ENCODE results near the gene C1orf226. TPM values are rescaled to one million over a fixed set of nuclear protein-coding genes. Genes with fewer than 3 reads are reported as not detected.
A peak's percentile ranks its signal among the peaks of the same experiment; 100 is the strongest.

C1orf226 gene
- total and polyA plus RNA-seq, 5 donors from 2014 or later: 0.10 to 0.14 TPM; not detected in 3

- H3K9me3 Mint-ChIP-seq: no peaks in the 10 kb centered on the region
- no peak overlapping the region for H3K27ac ChIP-seq (ENCODE audit: insufficient read depth, low read length, poor library complexity, severe bottlenecking)
- peaks cover 17% of the 10 kb centered on the region for H3K27me3 Mint-ChIP-seq
- H3K27ac Mint-ChIP-seq: peak overlapping the region in 1 of 3 donors; percentile 35
- DNase-seq: no peak
- no peaks in the 10 kb centered on the region for H3K9me3 ChIP-seq (ENCODE audit: control insufficient read depth in 2 of 2, low read length in 2 of 2)
- H3K4me1 Mint-ChIP-seq: no peaks in the 10 kb centered on the region
- H3K36me3 ChIP-seq (ENCODE audit: control insufficient read depth, insufficient read depth, low read length): no peaks in the 10 kb centered on the region
- no peak overlapping the region for H3K4me3 Mint-ChIP-seq
- no peaks in the 10 kb centered on the region for H3K27me3 ChIP-seq (ENCODE audit: control insufficient read depth, insufficient read depth, low read length)
- H3K4me1 ChIP-seq (ENCODE audit: control insufficient read depth, insufficient read depth, low read length, poor library complexity, severe bottlenecking): no peaks in the 10 kb centered on the region
- no peak for ATAC-seq (ENCODE audit: low read depth in 2 of 2)
- H3K4me3 ChIP-seq (ENCODE audit: low read depth, low read length): no peak overlapping the region
- no peaks in the 10 kb centered on the region for H3K36me3 Mint-ChIP-seq
These were observed 21.8 kb upstream of the C1orf226 start for GRCh38 chr1:162359523-162360236.

DNA sequence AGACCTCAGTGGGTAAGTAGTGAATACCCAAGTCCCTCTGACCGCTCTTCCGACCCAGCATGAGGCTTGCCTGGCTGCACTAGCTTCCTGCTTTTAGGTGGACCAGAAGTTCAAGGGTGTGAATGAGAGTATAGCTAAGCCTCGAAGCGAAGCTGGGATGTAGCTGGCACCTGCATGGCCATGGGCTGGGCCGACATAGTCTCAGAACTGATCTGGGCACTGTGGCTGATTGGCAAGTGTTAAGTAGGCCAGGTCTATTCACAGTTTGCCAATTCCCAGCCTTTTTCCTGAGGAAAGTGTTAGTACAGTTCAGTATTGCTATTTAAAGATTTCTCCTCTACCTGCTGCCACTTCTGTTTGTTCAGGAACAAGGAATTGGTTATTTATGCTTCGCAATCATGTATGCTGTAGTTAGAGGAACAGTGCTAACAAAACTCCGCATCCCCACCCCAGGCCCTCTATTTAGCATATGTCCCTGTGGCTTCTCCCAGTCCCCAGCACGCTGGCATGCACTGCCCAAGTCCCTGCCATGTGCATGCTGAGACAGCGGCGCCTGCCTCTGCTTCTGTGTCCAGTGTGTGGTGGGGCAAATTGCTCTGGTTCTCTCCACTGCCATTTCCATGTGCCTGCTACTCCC, 21.2 kb upstream of the C1orf226 start:
- no peaks in the 10 kb centered on the region for H3K9me3 Mint-ChIP-seq
- H3K27ac ChIP-seq (ENCODE audit: insufficient read depth, low read length, poor library complexity, severe bottlenecking): no peak overlapping the region

GRCh38 chr1:162360874-162361260, 20.7 kb upstream of the C1orf226 start:
- Histone ChIP-seq H3K27me3 (ENCODE audit: control insufficient read depth, insufficient read depth, low read length) (no peaks in the 10 kb centered on the region), H3K4me1 (ENCODE audit: control insufficient read depth, insufficient read depth, low read length, poor library complexity, severe bottlenecking) (no peaks in the 10 kb centered on the region), H3K27ac (ENCODE audit: insufficient read depth, low read length, poor library complexity, severe bottlenecking) (no peak overlapping the region), H3K36me3 (ENCODE audit: control insufficient read depth, insufficient read depth, low read length) (no peaks in the 10 kb centered on the region), H3K4me3 (ENCODE audit: low read depth, low read length) (no peak overlapping the region), H3K9me3 (ENCODE audit: control insufficient read depth in 2 of 2, low read length in 2 of 2) (no peaks in the 10 kb centered on the region)
- DNase-seq (no peak), ATAC-seq (ENCODE audit: low read depth in 2 of 2) (no peak)
- no peaks in the 10 kb centered on the region for H3K36me3 Mint-ChIP-seq
- H3K27ac Mint-ChIP-seq: no peak overlapping the region
- H3K27me3 Mint-ChIP-seq: peaks cover 13% of the 10 kb centered on the region
- no peak overlapping the region for H3K4me3 Mint-ChIP-seq
- no peaks in the 10 kb centered on the region for H3K4me1 Mint-ChIP-seq
- H3K9me3 Mint-ChIP-seq: no peaks in the 10 kb centered on the region

More for the DNA sequence above, 21.2 kb upstream of the C1orf226 start:
- Mint-ChIP-seq H3K36me3 (no peaks in the 10 kb centered on the region), H3K27me3 (peaks cover 17% of the 10 kb centered on the region), H3K4me1 (no peaks in the 10 kb centered on the region), H3K27ac (peak overlapping the region in 1 of 3 donors; percentile 35), H3K4me3 (no peak overlapping the region)
- H3K4me3 ChIP-seq (ENCODE audit: low read depth, low read length): no peak overlapping the region
- no peaks in the 10 kb centered on the region for H3K9me3 ChIP-seq (ENCODE audit: control insufficient read depth in 2 of 2, low read length in 2 of 2)
- no peaks in the 10 kb centered on the region for H3K4me1 ChIP-seq (ENCODE audit: control insufficient read depth, insufficient read depth, low read length, poor library complexity, severe bottlenecking)
- ATAC-seq (ENCODE audit: low read depth in 2 of 2) (no peak), DNase-seq (no peak)
- no peaks in the 10 kb centered on the region for H3K36me3 ChIP-seq (ENCODE audit: control insufficient read depth, insufficient read depth, low read length)
- no peaks in the 10 kb centered on the region for H3K27me3 ChIP-seq (ENCODE audit: control insufficient read depth, insufficient read depth, low read length)

GRCh38 chr1:162361349-162361748, 20.2 kb upstream of the C1orf226 start:
- Histone ChIP-seq H3K36me3 (ENCODE audit: control insufficient read depth, insufficient read depth, low read length) (no peaks in the 10 kb centered on the region), H3K27ac (ENCODE audit: insufficient read depth, low read length, poor library complexity, severe bottlenecking) (no peak overlapping the region), H3K27me3 (ENCODE audit: control insufficient read depth, insufficient read depth, low read length) (no peaks in the 10 kb centered on the region), H3K9me3 (ENCODE audit: control insufficient read depth in 2 of 2, low read length in 2 of 2) (no peaks in the 10 kb centered on the region), H3K4me1 (ENCODE audit: control insufficient read depth, insufficient read depth, low read length, poor library complexity, severe bottlenecking) (no peaks in the 10 kb centered on the region), H3K4me3 (ENCODE audit: low read depth, low read length) (no peak overlapping the region)
- Mint-ChIP-seq H3K27me3 (peaks cover 13% of the 10 kb centered on the region), H3K4me3 (no peak overlapping the region), H3K4me1 (no peaks in the 10 kb centered on the region), H3K36me3 (no peaks in the 10 kb centered on the region), H3K9me3 (no peaks in the 10 kb centered on the region), H3K27ac (no peak overlapping the region)
- no peak for DNase-seq
- no peak for ATAC-seq (ENCODE audit: low read depth in 2 of 2)

DNA sequence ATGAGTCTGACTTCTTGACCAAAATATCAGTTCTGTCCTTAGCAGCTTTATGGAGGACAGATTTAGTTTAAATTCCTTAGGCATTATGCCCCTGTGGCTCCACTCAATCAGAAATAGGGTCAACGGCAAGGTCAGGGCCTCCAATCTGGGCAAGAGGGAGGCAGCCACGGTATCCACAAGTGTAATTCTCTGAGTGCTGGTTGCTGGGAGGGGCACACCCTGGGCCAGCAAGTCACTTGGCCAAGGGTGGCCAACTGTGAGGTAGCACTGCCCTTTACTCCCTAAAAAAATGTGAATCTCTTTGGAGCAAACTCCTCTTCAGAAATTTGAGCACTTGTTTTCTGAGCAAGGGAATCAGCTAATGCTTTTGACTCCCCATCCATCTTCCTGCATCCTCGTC, 17.7 kb upstream of the C1orf226 start:
- H3K4me3 Mint-ChIP-seq: no peak overlapping the region
- Histone ChIP-seq H3K9me3 (ENCODE audit: control insufficient read depth in 2 of 2, low read length in 2 of 2) (no peaks in the 10 kb centered on the region), H3K4me1 (ENCODE audit: control insufficient read depth, insufficient read depth, low read length, poor library complexity, severe bottlenecking) (no peaks in the 10 kb centered on the region), H3K36me3 (ENCODE audit: control insufficient read depth, insufficient read depth, low read length) (no peaks in the 10 kb centered on the region), H3K27me3 (ENCODE audit: control insufficient read depth, insufficient read depth, low read length) (no peaks in the 10 kb centered on the region), H3K4me3 (ENCODE audit: low read depth, low read length) (no peak overlapping the region), H3K27ac (ENCODE audit: insufficient read depth, low read length, poor library complexity, severe bottlenecking) (no peak overlapping the region)
- H3K9me3 Mint-ChIP-seq: no peaks in the 10 kb centered on the region
- no peak for DNase-seq
- no peak overlapping the region for H3K27ac Mint-ChIP-seq
- no peaks in the 10 kb centered on the region for H3K4me1 Mint-ChIP-seq
- no peaks in the 10 kb centered on the region for H3K36me3 Mint-ChIP-seq
- ATAC-seq (ENCODE audit: low read depth in 2 of 2): no peak
- H3K27me3 Mint-ChIP-seq: peaks cover 9% of the 10 kb centered on the region

DNA sequence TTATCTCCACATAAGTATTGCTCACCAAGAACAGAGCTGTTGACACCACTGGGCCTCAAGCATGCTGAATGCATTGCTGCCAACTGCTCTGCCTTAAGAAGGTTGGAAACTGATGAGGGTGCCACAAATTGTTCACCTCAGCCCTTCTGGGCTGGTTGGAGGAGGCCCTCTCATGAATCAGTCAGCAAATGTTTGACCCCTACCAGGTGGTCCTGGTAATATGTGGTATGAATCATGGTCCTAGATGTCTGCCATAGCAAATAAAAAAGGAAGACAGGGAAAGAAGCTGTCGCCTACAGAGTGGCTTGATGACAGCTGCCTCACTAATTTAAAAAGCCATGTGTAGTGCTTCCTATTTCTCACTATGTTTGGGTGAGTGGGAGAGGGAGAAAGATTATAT, 17.0 kb upstream of the C1orf226 start:
- Mint-ChIP-seq H3K4me3 (no peak overlapping the region), H3K27me3 (peaks cover 9% of the 10 kb centered on the region), H3K4me1 (no peaks in the 10 kb centered on the region), H3K9me3 (no peaks in the 10 kb centered on the region), H3K36me3 (no peaks in the 10 kb centered on the region), H3K27ac (no peak overlapping the region)
- DNase-seq: no peak
- Histone ChIP-seq H3K9me3 (ENCODE audit: control insufficient read depth in 2 of 2, low read length in 2 of 2) (no peaks in the 10 kb centered on the region), H3K4me3 (ENCODE audit: low read depth, low read length) (no peak overlapping the region), H3K36me3 (ENCODE audit: control insufficient read depth, insufficient read depth, low read length) (no peaks in the 10 kb centered on the region), H3K27me3 (ENCODE audit: control insufficient read depth, insufficient read depth, low read length) (no peaks in the 10 kb centered on the region), H3K4me1 (ENCODE audit: control insufficient read depth, insufficient read depth, low read length, poor library complexity, severe bottlenecking) (no peaks in the 10 kb centered on the region), H3K27ac (ENCODE audit: insufficient read depth, low read length, poor library complexity, severe bottlenecking) (no peak overlapping the region)
- no peak for ATAC-seq (ENCODE audit: low read depth in 2 of 2)

DNA sequence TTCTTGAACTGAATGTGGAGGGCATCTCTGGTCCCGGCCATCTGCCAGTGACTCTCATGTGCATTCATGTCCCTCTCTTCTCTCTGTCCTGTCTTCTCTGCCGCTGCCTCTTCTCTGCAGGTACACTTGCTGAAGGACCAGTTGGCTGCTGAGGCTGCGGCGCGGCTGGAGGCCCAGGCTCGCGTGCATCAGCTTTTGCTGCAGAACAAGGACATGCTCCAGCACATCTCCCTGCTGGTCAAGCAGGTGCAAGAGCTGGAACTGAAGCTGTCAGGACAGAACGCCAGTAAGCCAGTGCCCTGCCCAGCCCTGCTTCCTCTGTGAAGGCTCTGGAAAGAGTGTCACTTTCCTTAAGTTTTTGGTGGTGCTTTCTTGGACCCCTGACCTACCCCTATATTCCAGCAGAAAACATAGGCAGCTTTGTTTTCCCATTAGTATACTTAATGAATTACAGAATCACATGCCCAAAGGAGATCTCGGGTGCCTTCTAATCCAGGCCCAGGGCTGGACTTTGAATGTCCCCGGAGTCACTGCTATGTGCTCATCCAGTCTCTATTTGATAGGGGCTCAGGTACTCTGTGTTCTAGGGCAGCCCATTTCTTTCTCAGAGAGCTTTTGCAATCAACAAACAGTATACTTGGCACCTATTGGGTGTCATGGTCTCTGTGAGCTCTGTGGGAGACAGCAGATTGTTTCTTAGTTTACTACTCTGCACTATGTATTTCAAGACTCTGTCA, 16.1 kb upstream of the C1orf226 start:
- Histone ChIP-seq H3K4me1 (ENCODE audit: control insufficient read depth, insufficient read depth, low read length, poor library complexity, severe bottlenecking) (no peaks in the 10 kb centered on the region), H3K36me3 (ENCODE audit: control insufficient read depth, insufficient read depth, low read length) (no peaks in the 10 kb centered on the region), H3K27me3 (ENCODE audit: control insufficient read depth, insufficient read depth, low read length) (peaks cover 2% of the 10 kb centered on the region), H3K9me3 (ENCODE audit: control insufficient read depth in 2 of 2, low read length in 2 of 2) (no peaks in the 10 kb centered on the region), H3K4me3 (ENCODE audit: low read depth, low read length) (no peak overlapping the region), H3K27ac (ENCODE audit: insufficient read depth, low read length, poor library complexity, severe bottlenecking) (no peak overlapping the region)
- ATAC-seq (ENCODE audit: low read depth in 2 of 2) (no peak), DNase-seq (no peak)
- Mint-ChIP-seq H3K27me3 (peaks cover 9% of the 10 kb centered on the region), H3K36me3 (no peaks in the 10 kb centered on the region), H3K4me1 (no peaks in the 10 kb centered on the region), H3K9me3 (no peaks in the 10 kb centered on the region), H3K27ac (no peak overlapping the region), H3K4me3 (no peak overlapping the region)
